KMS-11 (cell line): ENCODE results near the gene CYTH4.
A peak's percentile ranks its signal among the peaks of the same experiment; 100 is the strongest.

Source experiments
- H2AFZ ChIP-seq: fragments of 200-600 bp; sonication (generic); 2 replicates; pipeline ENCODE4 v1.6.1; 2016; ENCODE audit warnings: antibody characterized with exemption, mixed run types, low read depth
- H3K27ac ChIP-seq: fragments of 200-600 bp; sonication (generic); 2 replicates; pipeline ENCODE4 v1.6.1; 2016; ENCODE audit warnings: mild to moderate bottlenecking, mixed run types
- H3K27me3 ChIP-seq: fragments of 200-600 bp; sonication (generic); 2 replicates; pipeline ENCODE4 v1.6.1; 2017; ENCODE audit warnings: mild to moderate bottlenecking, low read depth, mixed run types, moderate library complexity; ENCODE audit not compliant: insufficient read depth
- H3K36me3 ChIP-seq: fragments of 200-600 bp; sonication (generic); 2 replicates; pipeline ENCODE4 v1.6.1; 2017; ENCODE audit warnings: mild to moderate bottlenecking, mixed run types; ENCODE audit not compliant: insufficient read depth
- H3K4me1 ChIP-seq: fragments of 200-600 bp; sonication (generic); 2 replicates; pipeline ENCODE4 v1.6.1; 2016; ENCODE audit warnings: mild to moderate bottlenecking, low read depth, mixed run types; ENCODE audit not compliant: poor library complexity, severe bottlenecking
- H3K4me2 ChIP-seq: fragments of 200-600 bp; sonication (generic); 2 replicates; pipeline ENCODE4 v1.7.0; 2016; ENCODE audit warnings: mild to moderate bottlenecking, mixed run types
- H3K4me3 ChIP-seq: fragments of 200-600 bp; sonication (generic); IDR thresholded peaks from 2 replicates; pipeline ENCODE4 v1.6.1; 2017; ENCODE audit warnings: low read depth, low read length, mixed read lengths; ENCODE audit not compliant: insufficient read depth
- H3K79me2 ChIP-seq: fragments of 200-600 bp; sonication (generic); 2 replicates; pipeline ENCODE4 v1.6.1; 2016; ENCODE audit warnings: low read depth, mixed run types; ENCODE audit not compliant: insufficient read depth
- H3K9ac ChIP-seq: fragments of 200-600 bp; sonication (generic); 2 replicates; pipeline ENCODE4 v1.6.1; 2016; ENCODE audit warnings: mild to moderate bottlenecking, mixed run types
- H4K20me1 ChIP-seq: fragments of 200-600 bp; sonication (generic); 2 replicates; pipeline ENCODE4 v1.6.1; 2016; ENCODE audit warnings: mild to moderate bottlenecking, mixed run types; ENCODE audit not compliant: insufficient read depth
- CTCF ChIP-seq: fragments of 200-600 bp; sonication (generic); conservative IDR thresholded peaks from 2 replicates; pipeline ENCODE4 v1.6.1; 2017; ENCODE audit warnings: low read depth, mild to moderate bottlenecking, antibody characterized with exemption, low read length, moderate library complexity, mixed read lengths

CYTH4 gene

GRCh38 chr22:37244114-37244921 lies 38.0 kb upstream of the CYTH4 start, which contains the start of gene RAC2:
RAC2 (minus strand) TSS chr22:37244269; CDS start chr22:37244148, 121 bp downstream.
- H3K79me2 ChIP-seq = peaks cover 27% of the 10 kb centered on the region
- H2AFZ ChIP-seq = peak within 1 kb of the TSS; percentile 83; the same call in 1 of the 2 replicates
- peak within 1 kb of the TSS; percentile 97 for H3K4me2 ChIP-seq
- H4K20me1 ChIP-seq = no peaks in the 10 kb centered on the region
- peak within 1 kb of the TSS; percentile 55; the same call in 1 of the 2 replicates for H3K9ac ChIP-seq
- peak within 1 kb of the TSS; percentile 71 for H3K4me3 ChIP-seq
- H3K4me1 ChIP-seq = peaks cover 23% of the 10 kb centered on the region
- no peak within 1 kb of the TSS; the same call in 1 of the 2 replicates for H3K27ac ChIP-seq
- H3K36me3 ChIP-seq = no peaks in the 10 kb centered on the region; the same call in 1 of the 2 replicates
- no peak for TF ChIP-seq CTCF
- no peaks in the 10 kb centered on the region for H3K27me3 ChIP-seq

- H3K4me3 ChIP-seq = no peak overlapping the region
- no peaks in the 10 kb centered on the region; the same call in 1 of the 2 replicates for H3K36me3 ChIP-seq
- no peak overlapping the region for H2AFZ ChIP-seq
- H3K4me2 ChIP-seq = no peak overlapping the region; the same call in 1 of the 2 replicates
- H3K4me1 ChIP-seq = peaks cover 23% of the 10 kb centered on the region
- H3K27me3 ChIP-seq = no peaks in the 10 kb centered on the region
- TF ChIP-seq CTCF = no peak
- H4K20me1 ChIP-seq = no peaks in the 10 kb centered on the region
- H3K79me2 ChIP-seq = peaks cover 27% of the 10 kb centered on the region
- no peak overlapping the region for H3K27ac ChIP-seq
- no peak overlapping the region for H3K9ac ChIP-seq
These were observed 37.2 kb upstream of the CYTH4 start for GRCh38 chr22:37244922-37245722.

- peaks cover 27% of the 10 kb centered on the region for H3K79me2 ChIP-seq
- no peaks in the 10 kb centered on the region; the same call in 1 of the 2 replicates for H3K36me3 ChIP-seq
- H3K4me1 ChIP-seq = peaks cover 23% of the 10 kb centered on the region
- no peak for TF ChIP-seq CTCF
- no peak overlapping the region for H3K4me2 ChIP-seq
- H4K20me1 ChIP-seq = no peaks in the 10 kb centered on the region
- no peak overlapping the region for H2AFZ ChIP-seq
- no peak overlapping the region for H3K9ac ChIP-seq
- H3K27me3 ChIP-seq = no peaks in the 10 kb centered on the region
- no peak overlapping the region for H3K27ac ChIP-seq
- H3K4me3 ChIP-seq = no peak overlapping the region
These were observed 36.6 kb upstream of the CYTH4 start for GRCh38 chr22:37245740-37246139.

GRCh38 chr22:37248251-37248650 lies 34.1 kb upstream of the CYTH4 start:
- Histone ChIP-seq H3K4me1 (peaks cover 24% of the 10 kb centered on the region), H2AFZ (no peak overlapping the region), H3K79me2 (peaks cover 8% of the 10 kb centered on the region), H3K36me3 (no peaks in the 10 kb centered on the region), H3K27ac (no peak overlapping the region), H3K4me2 (no peak overlapping the region), H3K27me3 (no peaks in the 10 kb centered on the region), H3K9ac (no peak overlapping the region), H4K20me1 (no peaks in the 10 kb centered on the region), H3K4me3 (no peak overlapping the region)
- no peak for TF ChIP-seq CTCF
